Endothelial cell of umbilical vein (primary cell): ENCODE measurements around the gene ESYT3.

ENCODE experiments used
- CTCF ChIP-seq, 2 donors: IDR thresholded peaks; 1 replicate in 1 of 2; 2 replicates in 1 of 2; pipeline ENCODE4 v1.5.1; 2011; ENCODE audit warnings: low read length in 2 of 2, mild to moderate bottlenecking in 2 of 2, moderate library complexity in 2 of 2, control low read depth in 1 of 2, inconsistent platforms in 1 of 2, low read depth in 1 of 2; ENCODE audit not compliant: insufficient read depth in 1 of 2; ENCODE audit errors: extremely low read depth in 1 of 2
- MYC ChIP-seq: IDR thresholded peaks from one replicate; pipeline ENCODE4 v1.6.1; 2011; ENCODE audit warnings: mild to moderate bottlenecking, low read depth, low read length
- POLR2A ChIP-seq: IDR thresholded peaks from 2 replicates; pipeline ENCODE4 v1.6.1; 2012; ENCODE audit warnings: low read depth, mild to moderate bottlenecking, control low read depth, low read length

GRCh38 chr3:138496436-138496835, 62.0 kb downstream of the ESYT3 start:
- TF ChIP-seq CTCF (IDR thresholded peaks at IDR 0.05; ENCODE audit: extremely low read depth in 1 of 2, insufficient read depth in 1 of 2, low read depth in 1 of 2, low read length in 2 of 2) (no peak), MYC (no peak), POLR2A (no peak)
